ENCODE measurements around the gene SLC35F2. TPM values are rescaled to one million over a fixed set of nuclear protein-coding genes. Genes with fewer than 3 reads are reported as not detected.
"Not testable (repeated sequence)": the region's sequence is repeated elsewhere in the genome, so short reads cannot be mapped to it uniquely, and the experiment has no call there.

The SLC35F2 gene
- total and polyA plus RNA-seq, 2 experiments from 2014 or later, result 13.0 to 14.8 TPM

DNA sequence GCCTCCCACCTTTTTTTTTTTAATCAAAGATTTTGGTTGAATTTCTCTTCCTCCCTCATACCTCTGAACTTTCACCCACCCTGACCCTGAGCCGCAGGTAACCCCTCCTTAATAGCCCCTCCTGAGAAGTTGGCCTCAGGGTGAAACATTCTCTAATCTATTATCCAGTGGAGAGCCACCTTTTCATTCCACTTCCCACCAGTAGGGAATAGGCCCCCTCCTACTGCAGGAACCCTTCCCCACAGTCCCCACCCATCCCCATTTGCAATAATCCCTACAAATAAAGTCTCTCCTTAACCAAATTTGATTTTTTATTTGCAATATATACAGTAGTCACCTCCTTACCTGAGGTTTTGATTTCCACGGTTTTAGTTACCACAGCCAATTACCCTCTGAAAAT lies 2.1 kb upstream of the SLC35F2 start:
- Histone ChIP-seq H3K79me2 (no peaks in the 10 kb centered on the region), H4K20me1 (ENCODE audit: insufficient read depth, poor library complexity, severe bottlenecking) (no peaks in the 10 kb centered on the region), H3K4me2 (no peak overlapping the region), H3K4me3 (no peak overlapping the region), H3K9me2 (replicated peaks; ENCODE audit: insufficient read depth) (no peaks in the 10 kb centered on the region), H3K27ac (no peak overlapping the region), H3K4me1 (ENCODE audit: insufficient read depth) (no peaks in the 10 kb centered on the region), H3K36me3 (replicated peaks; ENCODE audit: insufficient read depth, low read depth) (no peaks in the 10 kb centered on the region), H3K9me3 (ENCODE audit: low read depth) (no peaks in the 10 kb centered on the region), H3K27me3 (no peaks in the 10 kb centered on the region), H2AFZ (no peak overlapping the region)
- 62% methylated on average over 2 of the region's 2 CpGs for WGBS (ENCODE audit: low lambda C conversion rate, missing lambda C conversion rate)
- no peak for DNase-seq (ENCODE audit: low spot score)
- TF ChIP-seq, protein P1, sequence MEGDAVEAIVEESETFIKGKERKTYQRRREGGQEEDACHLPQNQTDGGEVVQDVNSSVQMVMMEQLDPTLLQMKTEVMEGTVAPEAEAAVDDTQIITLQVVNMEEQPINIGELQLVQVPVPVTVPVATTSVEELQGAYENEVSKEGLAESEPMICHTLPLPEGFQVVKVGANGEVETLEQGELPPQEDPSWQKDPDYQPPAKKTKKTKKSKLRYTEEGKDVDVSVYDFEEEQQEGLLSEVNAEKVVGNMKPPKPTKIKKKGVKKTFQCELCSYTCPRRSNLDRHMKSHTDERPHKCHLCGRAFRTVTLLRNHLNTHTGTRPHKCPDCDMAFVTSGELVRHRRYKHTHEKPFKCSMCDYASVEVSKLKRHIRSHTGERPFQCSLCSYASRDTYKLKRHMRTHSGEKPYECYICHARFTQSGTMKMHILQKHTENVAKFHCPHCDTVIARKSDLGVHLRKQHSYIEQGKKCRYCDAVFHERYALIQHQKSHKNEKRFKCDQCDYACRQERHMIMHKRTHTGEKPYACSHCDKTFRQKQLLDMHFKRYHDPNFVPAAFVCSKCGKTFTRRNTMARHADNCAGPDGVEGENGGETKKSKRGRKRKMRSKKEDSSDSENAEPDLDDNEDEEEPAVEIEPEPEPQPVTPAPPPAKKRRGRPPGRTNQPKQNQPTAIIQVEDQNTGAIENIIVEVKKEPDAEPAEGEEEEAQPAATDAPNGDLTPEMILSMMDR (IDR thresholded peaks at IDR 0.05; ENCODE audit: poor library complexity), result no peak
- TF ChIP-seq EZH2 (IDR thresholded peaks at IDR 0.05; ENCODE audit: borderline replicate concordance), result no peak
- TF ChIP-seq EZH2phosphoT487 (IDR thresholded peaks at IDR 0.05; ENCODE audit: low read depth, severe bottlenecking, unreplicated experiment), result no peak

- peak overlapping the region; percentile 83 for H3K4me3 ChIP-seq
- 76% methylated on average over 15 of the region's 15 CpGs for WGBS (ENCODE audit: low lambda C conversion rate, missing lambda C conversion rate)
- not testable (repeated sequence) for DNase-seq (ENCODE audit: low spot score); H4K20me1 ChIP-seq (ENCODE audit: insufficient read depth, poor library complexity, severe bottlenecking); H3K79me2 ChIP-seq; H3K9me2 ChIP-seq (replicated peaks; ENCODE audit: insufficient read depth); H3K27ac ChIP-seq; H3K4me1 ChIP-seq (ENCODE audit: insufficient read depth); H3K27me3 ChIP-seq; H3K9me3 ChIP-seq (ENCODE audit: low read depth); H3K36me3 ChIP-seq (replicated peaks; ENCODE audit: insufficient read depth, low read depth)
- peak overlapping the region; percentile 78 for H3K4me2 ChIP-seq
- peak overlapping the region; percentile 46 for H2AFZ ChIP-seq
Measured at GRCh38 chr11:107860240-107860620, 1.6 kb upstream of the SLC35F2 start.

DNA sequence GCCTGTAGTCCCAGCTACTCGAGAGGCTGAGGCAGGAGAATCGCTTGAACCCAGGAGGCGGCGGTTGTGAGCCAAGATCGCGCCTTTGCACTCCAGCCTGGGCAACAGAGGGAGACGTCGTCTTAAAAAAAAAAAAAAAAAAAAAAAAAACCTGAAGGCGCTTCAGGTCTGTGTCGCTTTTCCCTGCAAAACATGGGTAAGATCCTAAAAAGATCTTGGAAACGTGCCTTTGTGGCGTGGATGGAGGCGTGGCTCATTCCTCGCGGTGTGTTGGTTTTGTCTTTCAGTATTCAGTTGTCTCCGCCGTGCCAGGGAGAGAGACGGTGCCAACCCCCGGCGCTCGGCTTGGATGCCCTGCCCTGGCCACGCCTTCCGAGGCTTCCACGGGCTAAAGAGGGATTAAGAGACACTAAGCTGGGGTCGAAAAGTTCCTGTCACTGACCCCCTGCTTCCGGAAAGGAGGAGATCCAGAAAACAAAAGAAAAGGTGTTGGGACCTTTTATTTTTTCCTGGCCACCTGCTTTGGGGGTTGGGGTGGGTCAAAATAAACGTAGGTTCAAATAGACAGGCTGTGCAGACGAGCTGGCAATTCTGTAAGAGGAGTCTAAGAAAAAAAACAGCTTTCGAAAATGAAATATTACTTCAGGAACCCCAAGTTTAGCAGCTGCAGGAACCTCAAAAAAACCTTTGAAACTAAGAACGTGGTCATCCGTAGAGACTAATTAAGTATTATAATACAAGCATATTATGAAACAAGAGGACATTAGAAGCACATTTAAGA lies 1.1 kb upstream of the SLC35F2 start:
- H4K20me1 ChIP-seq (ENCODE audit: insufficient read depth, poor library complexity, severe bottlenecking), result no peaks in the 10 kb centered on the region
- H3K9me3 ChIP-seq (ENCODE audit: low read depth), result no peaks in the 10 kb centered on the region
- no peaks in the 10 kb centered on the region for H3K4me1 ChIP-seq (ENCODE audit: insufficient read depth)
- H3K4me2 ChIP-seq, result peak overlapping the region; percentile 78
- 5% methylated on average over 31 of the region's 31 CpGs for WGBS (ENCODE audit: low lambda C conversion rate, missing lambda C conversion rate)
- no peaks in the 10 kb centered on the region for H3K9me2 ChIP-seq (replicated peaks; ENCODE audit: insufficient read depth)
- peak overlapping the region; percentile 46 for H3K27ac ChIP-seq
- H3K4me3 ChIP-seq, result peak overlapping the region; percentile 83
- TF ChIP-seq EZH2phosphoT487 (IDR thresholded peaks at IDR 0.05; ENCODE audit: low read depth, severe bottlenecking, unreplicated experiment) (no peak), EZH2 (IDR thresholded peaks at IDR 0.05; ENCODE audit: borderline replicate concordance) (no peak)
- TF ChIP-seq, protein P1 (IDR thresholded peaks at IDR 0.05; ENCODE audit: poor library complexity), result no peak
- H3K36me3 ChIP-seq (replicated peaks; ENCODE audit: insufficient read depth, low read depth), result no peaks in the 10 kb centered on the region
- H2AFZ ChIP-seq, result peak overlapping the region; percentile 46
- no peaks in the 10 kb centered on the region for H3K27me3 ChIP-seq
- H3K79me2 ChIP-seq, result peaks cover 3% of the 10 kb centered on the region
- DNase-seq (ENCODE audit: low spot score), result peak; percentile 30

DNA sequence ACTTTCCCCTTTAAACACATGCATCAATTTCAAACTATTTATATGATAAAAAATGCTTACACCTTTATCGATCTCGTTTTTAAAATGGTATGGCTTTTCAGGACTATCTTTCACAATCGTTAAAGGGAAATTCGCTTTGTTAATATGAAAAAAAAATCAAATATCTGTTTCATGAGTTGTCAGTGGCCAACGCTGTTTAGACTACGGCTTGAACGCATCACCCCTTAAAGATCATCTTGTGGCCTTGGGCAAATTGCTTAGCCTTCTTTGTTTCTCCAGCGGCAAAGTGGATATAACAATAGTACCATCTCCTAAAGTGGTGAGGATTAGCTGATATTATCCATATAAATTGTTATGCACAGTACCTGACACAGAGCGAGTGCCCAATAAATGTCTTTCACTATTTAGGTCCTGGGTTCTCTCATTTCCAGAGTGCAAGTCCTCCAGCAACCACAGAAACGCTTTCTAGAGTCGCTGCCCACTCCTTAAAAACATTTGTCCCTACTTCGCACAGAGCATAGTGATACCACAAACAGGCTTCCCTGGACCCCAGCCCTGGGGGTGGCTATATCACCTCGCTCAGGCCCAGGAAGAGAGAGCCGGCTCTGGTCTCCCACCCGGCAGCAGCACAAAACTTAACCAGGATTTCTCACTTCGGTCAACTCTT lies 904 bp downstream of the SLC35F2 start:
- H3K9me2 ChIP-seq (replicated peaks; ENCODE audit: insufficient read depth), result no peaks in the 10 kb centered on the region
- no peaks in the 10 kb centered on the region for H3K36me3 ChIP-seq (replicated peaks; ENCODE audit: insufficient read depth, low read depth)
- peaks cover 14% of the 10 kb centered on the region for H3K79me2 ChIP-seq
- no peaks in the 10 kb centered on the region for H3K4me1 ChIP-seq (ENCODE audit: insufficient read depth)
- H3K4me3 ChIP-seq, result peak overlapping the region; percentile 83
- H3K9me3 ChIP-seq (ENCODE audit: low read depth), result no peaks in the 10 kb centered on the region
- H3K4me2 ChIP-seq, result peak overlapping the region; percentile 78
- DNase-seq (ENCODE audit: low spot score), result no peak
- TF ChIP-seq EZH2 (IDR thresholded peaks at IDR 0.05; ENCODE audit: borderline replicate concordance) (no peak), EZH2phosphoT487 (IDR thresholded peaks at IDR 0.05; ENCODE audit: low read depth, severe bottlenecking, unreplicated experiment) (no peak)
- TF ChIP-seq, protein P1 (IDR thresholded peaks at IDR 0.05; ENCODE audit: poor library complexity), result no peak
- no peaks in the 10 kb centered on the region for H4K20me1 ChIP-seq (ENCODE audit: insufficient read depth, poor library complexity, severe bottlenecking)
- H3K27me3 ChIP-seq, result no peaks in the 10 kb centered on the region
- H2AFZ ChIP-seq, result peak overlapping the region; percentile 46
- H3K27ac ChIP-seq, result peak overlapping the region; percentile 46
- WGBS (ENCODE audit: low lambda C conversion rate, missing lambda C conversion rate), result 15% methylated on average over 16 of the region's 16 CpGs
